ENCODE measurements around the gene EDEM3. TPM values are rescaled to one million over a fixed set of nuclear protein-coding genes. Genes with fewer than 3 reads are reported as not detected.

Gene EDEM3
- total and polyA plus RNA-seq, 2 experiments from 2014 or later: 20.8 to 41.4 TPM

GRCh38 chr1:184759651-184760050 is 5.0 kb upstream of the EDEM3 start:
- no peak overlapping the region for H2AFZ ChIP-seq
- H4K20me1 ChIP-seq (ENCODE audit: insufficient read depth): no peaks in the 10 kb centered on the region
- no peak overlapping the region for H3K9ac ChIP-seq
- no peak overlapping the region for H3K4me3 ChIP-seq
- no peaks in the 10 kb centered on the region for H3K9me2 ChIP-seq (ENCODE audit: insufficient read depth)
- H3K27ac ChIP-seq: no peak overlapping the region
- no peak overlapping the region for H3K4me2 ChIP-seq (ENCODE audit: unreplicated experiment)
- in situ Hi-C loops (cut with MboI): no loop called here
- H3K36me3 ChIP-seq (ENCODE audit: low read depth): no peaks in the 10 kb centered on the region
- H3K79me2 ChIP-seq (ENCODE audit: insufficient read depth): no peaks in the 10 kb centered on the region
- no peaks in the 10 kb centered on the region for H3K9me3 ChIP-seq (ENCODE audit: low read depth)
- no peaks in the 10 kb centered on the region for H3K27me3 ChIP-seq (replicated peaks; ENCODE audit: insufficient read depth)
- TF ChIP-seq EZH2 (IDR thresholded peaks at IDR 0.05; ENCODE audit: insufficient read depth, poor library complexity, severe bottlenecking): no peak
- TF ChIP-seq EZH2phosphoT487 (IDR thresholded peaks at IDR 0.05; ENCODE audit: insufficient read depth, low read depth): no peak
- WGBS, 2 experiments (ENCODE audit: low coverage in 1 of 2, low lambda C conversion rate in 2 of 2, missing lambda C conversion rate in 2 of 2): 97% methylated on average over 4 of the region's 4 CpGs
- peaks cover 6% of the 10 kb centered on the region; the same call in 1 of the 2 replicates for H3K4me1 ChIP-seq (ENCODE audit: insufficient read depth)
- H3F3A ChIP-seq (ENCODE audit: insufficient read depth): peaks cover 10% of the 10 kb centered on the region
- DNase-seq: no peak

GRCh38 chr1:184759112-184759511 is 4.5 kb upstream of the EDEM3 start:
- peaks cover 10% of the 10 kb centered on the region for H3F3A ChIP-seq (ENCODE audit: insufficient read depth)
- no peaks in the 10 kb centered on the region for H4K20me1 ChIP-seq (ENCODE audit: insufficient read depth)
- H3K9me2 ChIP-seq (ENCODE audit: insufficient read depth): no peaks in the 10 kb centered on the region
- no peak overlapping the region for H3K4me3 ChIP-seq
- H3K36me3 ChIP-seq (ENCODE audit: low read depth): no peaks in the 10 kb centered on the region
- H3K27ac ChIP-seq: no peak overlapping the region
- WGBS, 2 experiments (ENCODE audit: low coverage in 1 of 2, low lambda C conversion rate in 2 of 2, missing lambda C conversion rate in 2 of 2): 7 to 29% methylated on average over 1 of the region's 1 CpG
- peaks cover 4% of the 10 kb centered on the region for H3K79me2 ChIP-seq (ENCODE audit: insufficient read depth)
- no peak overlapping the region for H2AFZ ChIP-seq
- no peak overlapping the region for H3K9ac ChIP-seq
- H3K27me3 ChIP-seq (replicated peaks; ENCODE audit: insufficient read depth): no peaks in the 10 kb centered on the region
- no peaks in the 10 kb centered on the region for H3K9me3 ChIP-seq (ENCODE audit: low read depth)
- TF ChIP-seq EZH2phosphoT487 (IDR thresholded peaks at IDR 0.05; ENCODE audit: insufficient read depth, low read depth) (no peak), EZH2 (IDR thresholded peaks at IDR 0.05; ENCODE audit: insufficient read depth, poor library complexity, severe bottlenecking) (no peak)
- H3K4me1 ChIP-seq (ENCODE audit: insufficient read depth): peaks cover 6% of the 10 kb centered on the region; the same call in 1 of the 2 replicates
- H3K4me2 ChIP-seq (ENCODE audit: unreplicated experiment): no peak overlapping the region
- in situ Hi-C loops (cut with MboI): no loop called here
- no peak for DNase-seq

- Histone ChIP-seq H3K4me2 (ENCODE audit: unreplicated experiment) (no peak overlapping the region), H3F3A (ENCODE audit: insufficient read depth) (peaks cover 10% of the 10 kb centered on the region), H3K9me2 (ENCODE audit: insufficient read depth) (no peaks in the 10 kb centered on the region), H3K27ac (no peak overlapping the region), H3K9me3 (ENCODE audit: low read depth) (no peaks in the 10 kb centered on the region), H4K20me1 (ENCODE audit: insufficient read depth) (no peaks in the 10 kb centered on the region), H2AFZ (no peak overlapping the region), H3K4me3 (no peak overlapping the region), H3K36me3 (ENCODE audit: low read depth) (no peaks in the 10 kb centered on the region), H3K4me1 (ENCODE audit: insufficient read depth) (peaks cover 14% of the 10 kb centered on the region), H3K9ac (no peak overlapping the region), H3K27me3 (replicated peaks; ENCODE audit: insufficient read depth) (no peaks in the 10 kb centered on the region), H3K79me2 (ENCODE audit: insufficient read depth) (peaks cover 16% of the 10 kb centered on the region)
- in situ Hi-C loops (cut with MboI): no loop called here
- no peak for TF ChIP-seq EZH2phosphoT487 (IDR thresholded peaks at IDR 0.05; ENCODE audit: insufficient read depth, low read depth)
- TF ChIP-seq EZH2 (IDR thresholded peaks at IDR 0.05; ENCODE audit: insufficient read depth, poor library complexity, severe bottlenecking): no peak
- no peak for DNase-seq
These were observed 3.2 kb upstream of the EDEM3 start for GRCh38 chr1:184757891-184758290.

GRCh38 chr1:184757406-184757805 is 2.7 kb upstream of the EDEM3 start:
- no peak for DNase-seq

More at GRCh38 chr1:184757406-184757805, 2.7 kb upstream of the EDEM3 start:
- Histone ChIP-seq H3K9me2 (ENCODE audit: insufficient read depth) (no peaks in the 10 kb centered on the region), H4K20me1 (ENCODE audit: insufficient read depth) (no peaks in the 10 kb centered on the region), H3K4me1 (ENCODE audit: insufficient read depth) (peaks cover 18% of the 10 kb centered on the region), H3K27ac (no peak overlapping the region), H3K4me2 (ENCODE audit: unreplicated experiment) (no peak overlapping the region), H3K79me2 (ENCODE audit: insufficient read depth) (peaks cover 21% of the 10 kb centered on the region), H3K9ac (no peak overlapping the region), H3K27me3 (replicated peaks; ENCODE audit: insufficient read depth) (no peaks in the 10 kb centered on the region), H3K9me3 (ENCODE audit: low read depth) (no peaks in the 10 kb centered on the region), H2AFZ (no peak overlapping the region), H3K36me3 (ENCODE audit: low read depth) (no peaks in the 10 kb centered on the region), H3F3A (ENCODE audit: insufficient read depth) (peaks cover 10% of the 10 kb centered on the region), H3K4me3 (no peak overlapping the region)
- 74 to 80% methylated on average over 10 of the region's 10 CpGs for WGBS, 2 experiments (ENCODE audit: low coverage in 1 of 2, low lambda C conversion rate in 2 of 2, missing lambda C conversion rate in 2 of 2)
- TF ChIP-seq EZH2phosphoT487 (IDR thresholded peaks at IDR 0.05; ENCODE audit: insufficient read depth, low read depth) (no peak), EZH2 (IDR thresholded peaks at IDR 0.05; ENCODE audit: insufficient read depth, poor library complexity, severe bottlenecking) (no peak)
- in situ Hi-C loops (cut with MboI): no loop called here
